IPS-15b (cell line): ENCODE data around the gene MAN2A1.

Experiments used
- H3K27me3 ChIP-seq: one replicate; pipeline ENCODE4 v1.6.1; 2013; ENCODE audit warnings: low read length; ENCODE audit not compliant: control insufficient read depth, insufficient read depth
- H3K36me3 ChIP-seq: one replicate; pipeline ENCODE4 v1.6.1; 2013; ENCODE audit warnings: low read length; ENCODE audit not compliant: control insufficient read depth, insufficient read depth
- H3K4me1 ChIP-seq: one replicate; pipeline ENCODE4 v1.6.1; 2013; ENCODE audit warnings: mild to moderate bottlenecking, low read length; ENCODE audit not compliant: control insufficient read depth, insufficient read depth
- H3K4me3 ChIP-seq: one replicate; pipeline ENCODE4 v1.5.1; 2013; ENCODE audit warnings: low read depth, low read length
- H3K9ac ChIP-seq: one replicate; pipeline ENCODE4 v1.6.1; 2013; ENCODE audit warnings: low read depth, mild to moderate bottlenecking, low read length
- H3K9me3 ChIP-seq: one replicate; pipeline ENCODE4 v1.6.1; 2013; ENCODE audit warnings: mild to moderate bottlenecking, low read length; ENCODE audit not compliant: control insufficient read depth, insufficient read depth

Gene MAN2A1

DNA sequence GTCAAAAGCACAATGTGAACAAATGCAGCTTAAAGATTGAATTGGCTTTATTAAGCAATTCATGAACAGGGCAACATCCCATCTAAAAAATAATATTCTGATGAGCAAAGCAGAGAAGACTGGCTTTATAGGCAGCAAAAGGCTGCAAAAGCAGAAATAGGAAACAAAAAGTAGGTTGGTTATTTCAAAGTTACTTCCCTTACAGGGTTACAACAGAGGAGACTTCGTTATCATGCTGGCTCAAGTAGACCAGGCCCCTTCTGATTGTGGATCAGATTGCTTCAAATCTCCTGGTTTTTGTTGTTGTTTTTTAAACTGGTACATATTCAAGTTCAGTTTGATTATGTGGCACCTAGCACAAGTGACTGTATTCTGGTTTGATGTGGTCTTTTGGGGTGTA lies 73.1 kb downstream of the MAN2A1 start:
- H3K9me3 ChIP-seq: no peaks in the 10 kb centered on the region
- H3K9ac ChIP-seq: no peak overlapping the region
- no peaks in the 10 kb centered on the region for H3K36me3 ChIP-seq
- no peak overlapping the region for H3K4me3 ChIP-seq
- H3K27me3 ChIP-seq: no peaks in the 10 kb centered on the region
- H3K4me1 ChIP-seq: no peaks in the 10 kb centered on the region

DNA sequence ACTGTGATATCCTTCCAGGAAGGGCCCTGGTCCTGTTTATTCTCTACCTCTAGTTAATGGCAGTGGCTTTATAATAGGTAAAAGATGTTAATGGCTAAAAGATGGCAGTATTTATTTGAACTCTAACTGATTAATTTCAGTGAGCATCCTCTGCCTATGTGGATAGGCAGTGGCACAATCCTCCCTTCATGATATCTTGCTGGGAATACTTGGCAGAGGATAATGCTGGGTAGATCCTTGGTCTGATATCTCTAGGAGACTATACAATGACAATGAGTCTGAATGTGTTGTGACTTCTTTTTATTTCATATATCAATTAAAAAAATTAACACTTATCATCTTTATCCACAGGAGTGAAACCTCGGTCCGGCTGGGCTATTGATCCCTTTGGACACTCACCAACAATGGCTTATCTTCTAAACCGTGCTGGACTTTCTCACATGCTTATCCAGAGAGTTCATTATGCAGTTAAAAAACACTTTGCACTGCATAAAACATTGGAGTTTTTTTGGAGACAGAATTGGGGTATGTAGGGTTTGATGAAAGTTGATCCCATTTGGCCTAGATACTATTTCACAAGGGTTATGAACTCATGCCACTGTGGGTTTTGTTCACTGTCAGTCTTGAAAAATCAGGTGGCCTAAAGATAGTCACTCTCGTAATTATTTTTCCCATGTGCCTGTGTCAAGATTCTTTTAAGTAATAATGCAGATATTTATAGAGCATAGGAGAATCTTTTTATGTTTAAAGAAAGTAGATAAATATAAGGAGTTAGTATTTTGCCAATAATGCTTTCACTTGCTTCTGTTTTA lies 77.7 kb downstream of the MAN2A1 start:
- Histone ChIP-seq H3K4me1 (no peaks in the 10 kb centered on the region), H3K4me3 (no peak overlapping the region), H3K27me3 (no peaks in the 10 kb centered on the region), H3K9me3 (no peaks in the 10 kb centered on the region), H3K9ac (no peak overlapping the region), H3K36me3 (no peaks in the 10 kb centered on the region)

DNA sequence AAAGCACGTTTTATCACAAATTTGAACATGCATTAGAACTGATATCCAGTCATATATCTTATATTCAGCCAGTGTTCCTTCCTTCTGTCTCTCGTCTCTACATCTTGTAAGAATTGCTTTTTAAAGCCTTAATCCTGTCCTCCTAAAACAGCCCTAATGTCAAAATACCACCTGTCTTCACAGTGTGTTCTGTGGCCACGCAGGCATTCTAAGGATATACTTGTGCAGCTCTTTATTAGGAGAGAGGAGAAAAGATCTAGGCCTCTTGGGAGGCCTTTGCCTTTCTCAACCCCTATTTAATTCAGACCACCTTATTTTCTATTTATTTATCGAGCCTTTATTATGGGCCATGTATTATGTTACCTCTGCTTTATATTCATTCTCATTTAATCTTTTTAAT lies 78.3 kb downstream of the MAN2A1 start:
- Histone ChIP-seq H3K4me1 (no peaks in the 10 kb centered on the region), H3K27me3 (no peaks in the 10 kb centered on the region), H3K9me3 (no peaks in the 10 kb centered on the region), H3K36me3 (no peaks in the 10 kb centered on the region), H3K9ac (no peak overlapping the region), H3K4me3 (no peak overlapping the region)

DNA sequence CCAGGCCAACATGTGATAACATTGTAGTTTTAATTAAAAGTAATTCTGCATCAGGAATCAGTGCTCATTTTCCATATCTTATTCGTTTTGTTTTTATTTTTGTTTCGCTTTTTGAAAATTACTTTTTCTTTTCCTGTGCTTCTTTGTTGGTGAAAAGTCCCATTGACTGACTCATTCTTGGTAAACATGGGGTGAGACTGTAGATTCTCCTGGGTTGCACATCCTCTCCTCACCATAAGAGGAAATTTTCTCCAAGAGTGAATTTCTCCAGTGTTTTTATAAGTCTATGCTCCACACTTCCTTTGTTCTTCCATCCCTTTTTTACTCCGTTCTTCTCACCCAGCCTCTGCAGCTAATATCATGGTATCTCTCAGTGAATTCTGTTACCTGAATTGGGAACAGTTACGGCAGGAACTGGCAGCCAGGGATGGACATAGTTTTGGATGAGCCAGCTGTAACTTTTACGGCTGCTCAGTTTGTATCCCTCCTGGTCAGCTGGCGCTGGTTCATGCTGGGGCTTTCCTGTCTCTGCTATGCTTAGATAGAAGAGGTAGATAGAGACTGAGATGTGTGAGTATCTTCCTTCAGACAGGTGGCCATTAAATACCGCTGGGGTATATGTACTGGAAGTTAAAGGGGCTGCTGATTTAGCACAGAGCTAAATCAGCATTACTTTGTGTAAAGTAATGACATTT lies 80.0 kb downstream of the MAN2A1 start:
- no peaks in the 10 kb centered on the region for H3K36me3 ChIP-seq
- H3K9me3 ChIP-seq: no peaks in the 10 kb centered on the region
- H3K9ac ChIP-seq: no peak overlapping the region
- no peak overlapping the region for H3K4me3 ChIP-seq
- H3K27me3 ChIP-seq: no peaks in the 10 kb centered on the region
- H3K4me1 ChIP-seq: no peaks in the 10 kb centered on the region

DNA sequence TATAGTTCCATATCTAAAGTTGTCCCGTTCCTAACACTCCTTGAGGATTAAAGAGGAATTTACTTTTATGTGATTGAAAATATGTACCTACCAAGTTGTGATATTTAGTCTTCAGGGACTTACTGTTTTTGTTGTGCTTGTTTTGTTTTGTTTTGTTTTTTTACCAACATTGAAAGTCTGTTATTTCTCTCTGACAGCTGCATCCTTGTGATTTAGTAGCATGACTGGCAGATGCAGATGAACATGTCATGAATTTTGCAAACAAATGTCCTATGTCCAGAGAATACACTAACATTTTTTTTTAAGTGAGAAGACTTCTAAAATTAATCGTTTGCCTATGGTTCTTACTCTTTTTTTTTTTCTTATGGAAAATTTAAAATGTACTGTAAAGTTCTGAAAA lies 85.4 kb downstream of the MAN2A1 start:
- no peaks in the 10 kb centered on the region for H3K4me1 ChIP-seq
- H3K4me3 ChIP-seq: no peak overlapping the region
- no peaks in the 10 kb centered on the region for H3K36me3 ChIP-seq
- H3K27me3 ChIP-seq: no peaks in the 10 kb centered on the region
- no peak overlapping the region for H3K9ac ChIP-seq
- H3K9me3 ChIP-seq: no peaks in the 10 kb centered on the region

DNA sequence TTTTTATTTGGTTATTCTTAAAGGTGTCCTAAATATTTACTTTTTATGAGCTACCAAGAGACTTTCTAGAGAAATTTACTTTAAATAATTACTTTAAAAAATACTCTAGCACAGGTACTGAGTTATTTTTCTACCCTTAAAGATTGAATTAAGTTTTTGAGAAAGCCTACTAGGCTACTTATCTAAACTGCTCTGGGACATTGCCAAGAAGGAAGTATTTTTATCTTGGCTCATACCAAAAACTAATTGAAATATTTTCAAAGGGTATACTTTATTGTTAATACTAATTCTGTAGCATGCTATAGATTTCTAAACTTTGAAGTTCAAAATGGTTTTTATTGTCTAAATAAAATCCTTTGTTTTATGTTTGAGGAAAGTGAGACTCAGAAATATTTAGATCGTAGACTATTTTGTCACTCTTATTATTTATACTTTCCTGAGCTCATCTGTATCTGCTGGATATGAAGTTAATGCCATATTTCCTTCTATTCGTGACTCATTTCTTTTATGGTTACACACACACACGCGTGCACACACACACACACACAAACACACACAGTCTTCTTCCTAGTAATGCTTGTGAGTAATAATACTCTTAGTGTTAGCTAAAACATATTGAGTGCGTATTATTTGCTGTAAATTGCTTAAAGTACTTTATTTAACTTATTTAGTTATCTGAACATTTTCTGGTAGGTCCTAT lies 89.5 kb downstream of the MAN2A1 start:
- Histone ChIP-seq H3K36me3 (no peaks in the 10 kb centered on the region), H3K4me3 (no peak overlapping the region), H3K9ac (no peak overlapping the region)

DNA sequence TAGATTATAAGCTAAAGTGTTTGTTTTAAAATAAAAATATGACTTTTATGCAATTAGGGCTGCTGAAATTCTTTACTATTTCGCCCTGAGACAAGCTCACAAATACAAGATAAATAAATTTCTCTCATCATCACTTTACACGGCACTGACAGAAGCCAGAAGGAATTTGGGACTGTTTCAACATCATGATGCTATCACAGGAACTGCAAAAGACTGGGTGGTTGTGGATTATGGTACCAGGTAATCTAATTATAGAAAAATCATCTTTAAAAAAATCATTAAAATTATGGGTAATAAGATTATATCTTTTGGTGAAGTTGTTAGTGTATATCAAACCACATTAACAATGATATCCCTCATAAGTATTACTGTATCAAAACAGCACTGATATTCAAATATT lies 95.0 kb downstream of the MAN2A1 start:
- no peaks in the 10 kb centered on the region for H3K9me3 ChIP-seq
- H3K9ac ChIP-seq: no peak overlapping the region
- no peaks in the 10 kb centered on the region for H3K4me1 ChIP-seq
- no peaks in the 10 kb centered on the region for H3K27me3 ChIP-seq
- H3K4me3 ChIP-seq: no peak overlapping the region
- H3K36me3 ChIP-seq: no peaks in the 10 kb centered on the region

More for the DNA sequence above, 89.5 kb downstream of the MAN2A1 start:
- Histone ChIP-seq H3K27me3 (no peaks in the 10 kb centered on the region), H3K9me3 (no peaks in the 10 kb centered on the region), H3K4me1 (no peaks in the 10 kb centered on the region)

DNA sequence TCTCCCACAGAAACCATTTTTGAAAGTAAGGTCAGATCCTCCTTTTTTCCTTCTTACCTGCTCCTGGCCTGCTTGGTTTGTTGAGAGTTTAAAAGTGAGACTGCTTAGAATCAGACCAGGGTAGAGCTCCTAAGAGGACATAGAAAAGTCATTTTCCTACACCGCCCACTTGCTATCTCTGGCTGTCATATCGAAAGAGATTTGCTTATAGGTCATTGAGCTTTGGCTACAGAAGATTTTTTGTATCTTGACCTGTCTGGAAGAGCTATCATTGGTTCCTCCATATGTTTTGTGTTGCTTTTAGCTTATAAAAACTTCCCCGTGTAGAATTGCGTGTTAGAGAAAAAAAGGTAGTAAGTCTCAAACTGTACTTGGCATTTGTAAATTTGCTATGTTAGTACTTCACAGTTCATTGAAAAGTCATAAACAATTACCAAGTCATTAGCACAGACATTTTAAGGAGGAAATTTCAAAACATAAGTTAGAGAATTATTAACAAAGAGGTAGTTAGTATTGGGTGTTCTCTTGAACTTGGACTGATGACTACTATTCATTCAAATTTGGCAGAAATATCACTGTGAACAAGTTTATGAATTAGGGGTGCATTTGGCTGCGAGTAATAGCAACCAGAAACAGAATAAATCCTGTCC lies 96.6 kb downstream of the MAN2A1 start:
- Histone ChIP-seq H3K9me3 (no peaks in the 10 kb centered on the region), H3K4me1 (no peaks in the 10 kb centered on the region), H3K36me3 (no peaks in the 10 kb centered on the region), H3K9ac (no peak overlapping the region), H3K27me3 (no peaks in the 10 kb centered on the region), H3K4me3 (no peak overlapping the region)

DNA sequence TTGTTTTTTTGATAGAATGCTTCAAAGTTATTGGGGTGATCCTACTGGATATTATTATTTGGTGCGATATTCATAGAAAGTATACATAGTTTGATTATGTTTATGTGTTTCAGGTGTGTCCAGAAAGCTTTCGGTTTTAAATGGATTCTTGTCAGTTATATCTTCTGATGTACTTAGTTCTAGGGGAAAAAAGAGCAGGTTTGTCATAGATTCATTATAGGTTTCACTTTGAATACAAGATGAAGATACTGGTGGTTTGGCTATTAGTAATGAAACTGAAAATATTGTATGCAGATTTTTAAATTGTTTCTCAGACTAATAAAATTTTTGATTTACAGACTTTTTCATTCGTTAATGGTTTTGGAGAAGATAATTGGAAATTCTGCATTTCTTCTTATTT lies 98.9 kb downstream of the MAN2A1 start:
- no peak overlapping the region for H3K4me3 ChIP-seq
- H3K9me3 ChIP-seq: no peaks in the 10 kb centered on the region
- H3K9ac ChIP-seq: no peak overlapping the region
- no peaks in the 10 kb centered on the region for H3K36me3 ChIP-seq
- H3K4me1 ChIP-seq: no peaks in the 10 kb centered on the region
- H3K27me3 ChIP-seq: no peaks in the 10 kb centered on the region

DNA sequence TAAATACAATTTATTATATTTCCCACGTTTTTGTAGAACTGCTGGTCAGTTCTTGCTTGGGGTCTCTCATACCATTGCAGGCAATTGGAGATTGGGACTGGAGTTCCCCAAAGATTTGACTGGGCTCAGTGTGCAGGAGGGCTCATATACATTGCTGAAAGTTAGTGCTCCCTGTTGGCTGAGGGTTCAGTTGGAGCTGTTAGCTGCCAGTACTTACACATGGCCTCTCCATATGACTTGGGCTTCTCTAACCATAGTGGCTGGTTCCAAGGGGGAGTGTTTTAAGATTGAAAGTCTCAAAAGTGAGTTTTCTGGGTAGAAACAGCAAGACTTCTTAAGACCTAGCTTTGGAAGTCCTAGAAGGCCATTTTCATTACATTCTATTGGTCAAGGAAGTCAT lies 102.9 kb downstream of the MAN2A1 start:
- no peaks in the 10 kb centered on the region for H3K4me1 ChIP-seq
- no peak overlapping the region for H3K9ac ChIP-seq
- H3K36me3 ChIP-seq: no peaks in the 10 kb centered on the region
- H3K27me3 ChIP-seq: no peaks in the 10 kb centered on the region
- no peaks in the 10 kb centered on the region for H3K9me3 ChIP-seq
- H3K4me3 ChIP-seq: no peak overlapping the region

DNA sequence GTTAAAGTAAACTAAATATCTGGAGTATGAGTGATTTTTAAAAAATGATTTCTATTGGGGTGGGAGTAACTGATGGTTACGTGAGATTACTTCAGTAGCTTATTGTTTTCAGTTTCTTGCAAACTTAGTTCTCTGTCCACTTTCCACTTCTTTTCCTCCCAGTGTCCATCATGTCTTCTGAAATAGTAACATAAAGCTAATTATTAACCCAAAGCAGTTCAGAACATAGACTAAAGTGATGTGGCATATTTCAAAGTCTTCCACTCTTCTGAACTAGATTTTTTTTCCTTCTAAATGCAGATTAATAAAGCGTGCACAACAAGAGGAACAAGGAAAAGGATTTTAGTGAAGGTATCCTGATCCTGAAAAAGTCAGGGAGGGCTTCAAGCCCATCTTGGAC lies 114.1 kb downstream of the MAN2A1 start:
- Histone ChIP-seq H3K9me3 (no peaks in the 10 kb centered on the region), H3K4me3 (no peak overlapping the region), H3K27me3 (no peaks in the 10 kb centered on the region), H3K36me3 (no peaks in the 10 kb centered on the region), H3K4me1 (no peaks in the 10 kb centered on the region), H3K9ac (no peak overlapping the region)
